Stimulated activated CD8-positive, alpha-beta memory T cell treated with anti-CD3 and anti-CD28 coated beads, Interleukin-12 subunit alpha, Interleukin-12 subunit beta, amount 100 ng/mL, for 24 hours (primary cell): ENCODE measurements around the gene FAM163B.
"Not testable (repeated sequence)": the region's sequence is repeated elsewhere in the genome, so short reads cannot be mapped to it uniquely, and the experiment has no call there.

Source experiments
- DNase-seq: peaks from one replicate; pipeline ENCODE4 v3.0.0-alpha.2; 2020; ENCODE audit errors: extremely low read depth

The FAM163B gene

GRCh38 chr9:133569121-133569785 lies 39.9 kb downstream of the FAM163B start:
- DNase-seq, result no peak

DNA sequence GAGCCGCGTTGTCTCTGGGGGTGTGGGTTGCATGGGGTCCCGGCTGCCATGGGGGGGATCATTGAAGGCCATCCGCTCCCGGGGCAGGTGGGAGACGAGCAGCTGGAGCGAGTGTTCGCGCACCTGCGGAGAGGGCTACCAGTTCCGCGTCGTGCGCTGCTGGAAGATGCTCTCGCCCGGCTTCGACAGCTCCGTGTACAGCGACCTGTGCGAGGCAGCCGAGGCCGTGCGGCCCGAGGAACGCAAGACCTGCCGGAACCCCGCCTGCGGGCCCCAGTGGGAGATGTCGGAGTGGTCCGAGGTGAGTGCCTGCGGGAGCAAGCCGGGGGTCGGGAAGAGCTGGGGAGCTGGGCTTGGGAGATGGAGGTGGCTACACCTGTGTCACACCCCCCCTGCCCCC lies 41.0 kb downstream of the FAM163B start:
- no peak for DNase-seq

- DNase-seq, result no peak
These were observed 42.4 kb downstream of the FAM163B start for GRCh38 chr9:133566817-133567216.

DNA sequence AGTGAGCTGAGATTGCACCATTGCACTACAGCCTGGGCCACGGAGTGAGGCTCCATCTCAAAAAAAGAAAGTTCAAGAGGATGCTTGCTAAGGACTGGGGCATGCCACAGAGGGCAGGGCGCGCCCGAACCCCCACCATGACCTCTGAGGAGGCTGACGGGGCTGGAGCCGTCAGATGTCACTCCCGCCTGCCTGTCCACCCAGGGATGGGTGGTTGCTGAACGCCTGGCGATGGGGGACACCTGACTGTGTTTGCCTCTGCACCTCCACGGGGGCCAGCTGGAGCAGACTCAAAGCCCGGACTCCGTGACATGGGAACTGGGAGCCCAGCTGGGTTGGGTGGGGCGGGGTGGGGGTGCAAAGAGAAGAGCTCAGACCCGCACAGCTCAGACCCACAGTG lies 42.8 kb downstream of the FAM163B start:
- DNase-seq, result no peak

GRCh38 chr9:133564451-133565116 lies 44.6 kb downstream of the FAM163B start:
- no peak for DNase-seq

DNA sequence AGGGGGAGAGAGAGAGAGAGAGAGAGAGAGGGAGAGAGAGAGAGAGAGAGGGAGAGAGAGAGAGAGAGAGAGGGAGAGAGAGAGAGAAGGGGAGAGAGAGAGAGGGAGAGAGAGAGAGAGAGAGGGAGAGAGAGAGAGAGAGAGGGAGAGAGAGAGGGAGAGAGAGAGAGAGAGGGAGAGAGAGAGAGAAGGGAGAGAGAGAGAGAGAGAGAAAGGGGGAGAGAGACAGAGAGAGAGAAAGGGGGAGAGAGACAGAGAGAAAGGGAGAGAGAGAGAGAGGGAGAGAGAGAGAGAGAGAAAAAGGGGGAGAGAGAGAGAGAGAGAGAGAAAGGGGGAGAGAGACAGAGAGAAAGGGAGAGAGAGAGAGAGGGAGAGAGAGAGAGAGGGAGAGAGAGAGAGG lies 45.4 kb downstream of the FAM163B start:
- DNase-seq, result not testable (repeated sequence)

DNA sequence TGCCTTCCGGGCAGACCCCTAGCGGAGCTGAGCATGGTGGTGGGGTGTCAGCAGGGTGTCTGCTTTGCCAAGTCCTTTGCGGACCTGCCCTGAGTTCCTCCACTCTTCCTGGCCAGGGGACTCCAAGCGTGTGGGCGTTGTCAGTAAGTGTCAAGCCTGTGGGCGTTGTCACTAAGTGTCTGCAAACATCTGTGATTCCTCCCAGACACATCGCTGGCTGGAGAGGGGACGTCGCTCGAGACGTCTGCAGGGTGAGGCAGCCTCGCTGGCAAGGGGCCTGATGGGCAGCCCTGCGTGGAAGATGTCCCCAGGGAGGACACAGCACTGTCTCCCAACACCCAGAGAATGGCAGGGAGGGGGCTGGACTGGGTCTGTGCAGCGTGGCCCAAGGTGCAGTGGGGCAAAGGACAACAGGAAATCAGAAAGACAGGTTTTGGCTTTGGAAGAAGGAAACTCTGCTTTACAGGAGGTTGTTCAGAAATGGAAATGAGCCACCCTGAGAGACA lies 45.8 kb downstream of the FAM163B start:
- no peak for DNase-seq

GRCh38 chr9:133562611-133563290 lies 46.4 kb downstream of the FAM163B start:
- DNase-seq, result no peak

- DNase-seq, result no peak
These were observed 47.1 kb downstream of the FAM163B start for GRCh38 chr9:133561976-133562554.

GRCh38 chr9:133560944-133561343 lies 48.2 kb downstream of the FAM163B start:
- no peak for DNase-seq

- no peak for DNase-seq
These were observed 48.9 kb downstream of the FAM163B start for GRCh38 chr9:133560311-133560710.

DNA sequence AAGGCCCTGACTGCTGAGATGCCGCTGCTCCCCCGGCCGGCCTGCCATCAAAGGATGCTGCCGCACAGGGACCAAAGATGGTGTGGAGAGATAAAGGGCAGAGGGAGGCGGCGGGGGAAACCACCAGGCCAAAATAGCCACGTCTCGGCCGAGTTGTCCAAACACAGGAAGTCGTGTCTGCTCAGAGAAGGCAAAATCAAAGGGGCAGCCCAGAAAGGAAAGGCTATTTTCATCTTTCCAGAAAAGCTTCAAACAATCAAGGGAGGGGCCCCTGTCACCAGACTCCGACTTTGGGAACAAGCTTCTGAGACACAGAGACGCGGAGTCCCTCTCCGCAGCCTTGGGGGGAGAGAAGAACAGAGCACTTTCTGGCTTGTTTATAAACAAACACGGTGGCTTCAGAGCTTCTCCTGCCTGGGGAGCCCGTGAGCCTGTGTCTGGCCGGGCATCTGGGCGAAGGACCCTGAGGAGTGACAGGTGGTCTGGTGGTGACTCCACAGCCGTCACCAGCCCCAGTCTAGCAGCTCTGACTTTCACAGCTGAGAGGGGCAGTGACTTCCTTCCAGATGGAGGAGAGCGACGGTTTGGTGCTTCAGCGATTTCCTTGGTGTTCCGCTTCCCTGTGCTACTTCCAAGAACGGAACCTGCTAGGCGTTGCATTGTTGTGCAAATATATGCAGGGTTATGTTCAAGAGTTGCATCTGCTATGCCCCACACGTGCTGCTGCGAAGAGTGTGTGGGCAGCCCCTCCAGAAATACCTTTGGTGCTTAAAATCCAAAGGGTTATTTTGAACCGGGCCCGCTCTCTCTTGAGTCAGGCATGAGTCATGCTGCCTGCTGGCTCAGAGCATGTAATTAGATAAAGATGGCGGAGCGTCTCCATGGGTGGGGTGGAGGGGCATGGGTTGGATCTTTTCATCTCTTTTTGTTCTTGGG lies 50.7 kb downstream of the FAM163B start:
- DNase-seq, result no peak

DNA sequence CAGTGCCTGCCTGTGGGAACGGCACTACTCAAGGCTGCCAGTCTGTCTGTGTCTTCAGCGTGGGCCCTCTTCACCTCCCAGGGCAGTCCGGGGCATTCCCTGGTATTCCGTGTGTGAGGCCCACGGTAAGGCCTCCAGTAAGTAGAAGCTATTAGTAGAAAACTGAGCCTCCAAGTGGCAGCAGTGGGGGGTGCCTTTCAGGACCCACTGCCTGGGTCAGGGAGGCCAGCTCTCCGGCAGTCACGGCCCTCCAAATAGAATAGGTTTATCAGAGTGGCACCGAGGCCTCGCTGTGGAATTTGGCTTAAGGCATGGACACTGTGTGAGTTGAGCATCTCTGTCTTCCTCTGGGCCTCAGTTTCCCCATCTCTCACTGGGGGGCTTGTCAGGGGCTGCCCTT lies 51.6 kb downstream of the FAM163B start:
- no peak for DNase-seq

DNA sequence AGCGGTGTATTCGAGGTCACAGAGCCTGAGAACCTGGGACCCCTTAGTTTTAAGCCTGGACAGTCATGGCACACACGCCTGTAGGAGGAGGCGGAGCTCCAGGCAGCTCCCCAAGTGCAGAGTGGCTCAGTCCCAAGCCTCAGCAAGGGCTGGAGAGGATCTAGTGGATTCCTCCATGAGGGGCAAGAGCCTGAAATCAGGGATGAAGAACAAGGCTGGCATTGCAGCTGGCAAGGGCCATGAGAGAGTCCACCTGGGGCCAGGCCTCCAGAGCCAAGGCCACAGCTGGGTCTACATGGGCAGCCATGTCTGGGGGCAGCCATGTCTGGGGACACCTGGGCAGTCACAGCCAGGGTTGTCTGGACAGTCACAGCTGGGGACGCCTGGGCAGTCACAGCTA lies 52.8 kb downstream of the FAM163B start:
- DNase-seq, result no peak

DNA sequence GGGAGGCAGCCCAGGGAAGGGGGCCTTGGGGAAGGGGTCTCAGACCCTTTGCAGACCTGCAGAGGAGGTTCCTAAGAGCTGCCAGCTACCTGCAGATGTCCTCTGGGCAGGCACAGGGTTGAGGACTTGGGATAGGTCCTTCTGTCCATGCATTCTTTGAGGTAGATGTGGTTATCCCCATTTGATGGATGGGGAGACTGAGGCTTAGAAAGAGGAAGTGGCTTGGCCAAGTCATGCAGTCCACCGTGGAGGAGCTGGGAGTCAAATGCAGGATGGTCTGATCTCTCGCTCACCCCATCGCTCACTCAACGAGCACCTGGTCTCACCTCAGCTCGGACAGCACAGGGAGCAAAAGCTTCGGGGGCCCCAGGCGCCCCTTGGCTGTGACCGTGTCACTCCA lies 54.5 kb downstream of the FAM163B start:
- DNase-seq, result no peak

GRCh38 chr9:133553973-133554713 lies 55.0 kb downstream of the FAM163B start:
- no peak for DNase-seq

GRCh38 chr9:133553123-133553522 lies 56.1 kb downstream of the FAM163B start:
- DNase-seq, result no peak

DNA sequence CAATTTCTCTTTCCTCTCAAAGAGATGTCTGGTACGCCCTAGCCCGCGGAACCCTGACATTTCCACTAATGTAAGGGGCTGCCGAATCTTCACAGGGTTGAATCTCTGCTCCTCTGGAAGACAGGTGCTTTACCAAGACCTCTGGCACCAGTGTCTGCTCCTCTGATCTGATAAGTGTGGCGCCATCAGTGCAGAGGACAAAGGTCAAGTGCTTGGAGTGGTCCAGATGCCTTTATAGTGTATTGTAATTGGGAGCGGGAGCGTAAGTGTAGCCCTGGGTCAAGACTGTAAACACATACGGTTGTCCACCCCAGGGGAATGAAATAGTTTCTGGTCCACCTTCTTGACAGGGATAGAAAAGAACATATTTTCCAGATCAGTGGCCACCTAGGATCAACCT lies 57.0 kb downstream of the FAM163B start:
- DNase-seq, result no peak

GRCh38 chr9:133551446-133551845 lies 57.7 kb downstream of the FAM163B start:
- DNase-seq, result no peak

GRCh38 chr9:133547116-133547515 lies 62.1 kb downstream of the FAM163B start:
- no peak for DNase-seq

GRCh38 chr9:133546287-133546680 lies 62.9 kb downstream of the FAM163B start:
- DNase-seq, result no peak
